Measurements from ENCODE around the gene NECAP2. TPM values are rescaled to one million over a fixed set of nuclear protein-coding genes. Genes with fewer than 3 reads are reported as not detected.

The NECAP2 gene
- total and polyA plus RNA-seq, 10 of the 15 experiments (the other 5 are each of a cell fraction or from before 2014, with no cell fraction given): 16.3 to 98.0 (median 57.4) TPM

GRCh38 chr1:16410803-16411202, 29.7 kb upstream of the NECAP2 start:
- no peaks in the 10 kb centered on the region for H3K4me1 ChIP-seq (ENCODE audit: control insufficient read depth, insufficient read depth, low read length)
- CTCF ChIA-PET: no interaction called here
- SMC1A ChIA-PET (ENCODE audit: uncharacterized antibody, unreplicated experiment): no interaction called here
- no peak overlapping the region for H3K4me2 ChIP-seq (ENCODE audit: control insufficient read depth, insufficient read depth)
- H3K27ac ChIP-seq (ENCODE audit: control insufficient read depth, insufficient read depth): no peak overlapping the region
- H3K9me3 ChIP-seq (replicated peaks; ENCODE audit: control insufficient read depth, insufficient read depth, low read length): no peaks in the 10 kb centered on the region
- POLR2A ChIA-PET: no interaction called here
- no TSS peak for BruUV-seq (replicated peaks)
- TF ChIP-seq KDM1A (IDR thresholded peaks at IDR 0.05; ENCODE audit: borderline replicate concordance) (no peak), HSF1 (IDR thresholded peaks at IDR 0.05; ENCODE audit: low read depth, low read length) (no peak), BCLAF1 (IDR thresholded peaks at IDR 0.05) (no peak), NKRF (conservative IDR thresholded peaks at IDR 0.05) (no peak), MYB (IDR thresholded peaks at IDR 0.05; ENCODE audit: borderline replicate concordance, low read depth, low read length) (no peak), SUZ12 (IDR thresholded peaks at IDR 0.05; ENCODE audit: unreplicated experiment) (no peak), ZNF384 (IDR thresholded peaks at IDR 0.05; ENCODE audit: borderline replicate concordance, low read depth, low read length) (no peak), POLR2A (IDR thresholded peaks at IDR 0.05; ENCODE audit: low read depth, low read length) (no peak), BMI1 (IDR thresholded peaks at IDR 0.05; ENCODE audit: borderline replicate concordance) (no peak), MTA3 (IDR thresholded peaks at IDR 0.05; ENCODE audit: borderline replicate concordance, low read length) (no peak)
- DNase-seq (ENCODE audit: low read depth, low spot score): no peak
- no peak overlapping the region for H2AFZ ChIP-seq (ENCODE audit: control insufficient read depth, low read depth, low read length)
- no peak overlapping the region for H3K4me3 ChIP-seq
- H4K20me1 ChIP-seq (ENCODE audit: control insufficient read depth, insufficient read depth): no peaks in the 10 kb centered on the region
- no peak overlapping the region for H3K9ac ChIP-seq (ENCODE audit: control insufficient read depth, insufficient read depth, low read length)
- FAIRE-seq: no peak
- H3K36me3 ChIP-seq (ENCODE audit: control insufficient read depth in 2 of 2, insufficient read depth in 2 of 2, low read length in 1 of 2): no peaks in the 10 kb centered on the region
- in situ Hi-C loops (cut with MboI): no loop called here
- H3K79me2 ChIP-seq (ENCODE audit: control insufficient read depth, insufficient read depth, low read length): no peaks in the 10 kb centered on the region
- ATAC-seq: no peak
- WGBS (ENCODE audit: insufficient coverage, insufficient replicate concordance, low lambda C conversion rate, missing lambda C conversion rate): 75% methylated on average over 5 of the region's 5 CpGs
- peaks cover 0 to 2% of the 10 kb centered on the region in 2 experiments; a peak in 1 of 4 replicates for H3K27me3 ChIP-seq (replicated peaks in 1 of 2; ENCODE audit: control insufficient read depth in 2 of 2, insufficient read depth in 2 of 2, low read length in 1 of 2)
- intact Hi-C loops (cut with micrococcal nuclease; ENCODE audit: unreplicated experiment): no loop called here
- RAD21 ChIA-PET (ENCODE audit: unreplicated experiment): no interaction called here

Data from GM12878 (cell line).